ENCODE measurements around the gene PAX8. TPM values are rescaled to one million over a fixed set of nuclear protein-coding genes. Genes with fewer than 3 reads are reported as not detected.

PAX8 gene
- total RNA-seq, 2 donors from 2014 or later = 0.13 to 1.9 TPM

DNA sequence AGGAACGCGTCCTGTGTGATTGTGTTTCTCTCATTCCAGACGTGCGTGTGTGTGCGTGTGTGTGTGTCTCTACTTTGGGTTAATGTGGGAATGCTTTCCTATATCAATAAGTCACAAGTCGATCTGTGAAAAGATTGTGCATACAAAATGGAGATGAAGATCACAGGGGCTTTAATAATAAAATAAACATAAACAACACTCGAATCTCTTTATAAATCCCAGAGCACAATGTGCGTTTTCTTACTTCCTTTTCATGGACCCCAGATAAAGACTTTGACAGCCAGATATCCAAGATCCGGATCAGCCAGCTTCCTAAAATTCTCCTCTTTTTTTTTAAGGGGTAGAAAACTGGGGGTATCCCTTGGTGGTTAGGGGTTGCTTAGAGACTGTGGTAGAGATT, 4.7 kb downstream of the PAX8 start:
- intact Hi-C loops (cut with DNase I) = no loop called here
- no peak for DNase-seq
- no peak for ATAC-seq

DNA sequence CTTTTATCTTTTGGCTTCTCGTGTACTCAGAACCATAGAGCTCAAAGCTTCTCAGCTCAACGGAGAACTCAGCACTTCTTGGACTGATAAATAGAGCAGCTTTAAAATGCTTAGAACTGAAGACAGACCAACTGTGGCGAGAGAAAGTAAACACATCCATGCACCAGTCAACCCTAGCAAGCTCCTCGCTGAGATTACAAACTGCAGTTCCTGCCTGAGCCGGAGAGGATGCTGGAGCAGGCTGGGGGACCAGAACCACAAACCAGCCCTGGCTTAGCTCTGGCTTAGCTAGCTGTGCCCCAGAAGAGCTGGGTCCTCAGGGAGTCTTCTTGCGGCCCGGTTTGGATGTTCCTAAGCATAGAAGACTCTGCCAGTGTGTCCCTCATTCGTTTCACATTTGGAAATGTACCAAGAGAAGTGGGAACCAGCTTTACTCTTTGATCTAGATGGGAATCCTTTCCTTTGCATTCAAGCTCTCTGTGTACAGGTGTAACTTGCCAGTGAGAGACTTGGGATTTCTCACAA, 5.6 kb downstream of the PAX8 start:
- ATAC-seq (peak in 1 of 2 donors; percentile 22), DNase-seq (no peak)
- intact Hi-C loops (cut with DNase I) = no loop called here

DNA sequence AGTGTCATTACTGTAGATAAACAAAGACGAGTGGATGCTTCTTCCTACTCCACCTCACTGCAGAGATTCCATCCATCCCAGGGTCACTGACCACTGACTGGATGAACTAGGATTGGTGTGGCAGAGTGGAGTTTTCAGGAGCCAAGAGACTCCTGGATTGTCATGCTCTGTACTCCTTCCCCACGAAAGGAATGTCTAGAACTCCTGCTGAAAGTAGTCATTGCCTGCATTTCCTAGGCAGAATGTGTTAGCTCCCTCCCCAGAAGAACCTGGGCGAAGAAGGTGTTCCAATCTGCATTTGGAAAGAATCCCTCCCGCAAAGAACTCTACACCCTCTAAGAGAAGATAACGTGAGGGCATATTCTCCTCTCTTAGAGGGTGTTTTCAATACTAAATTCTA, 6.2 kb downstream of the PAX8 start:
- DNase-seq = no peak
- no peak for ATAC-seq
- intact Hi-C loops (cut with DNase I) = no loop called here

DNA sequence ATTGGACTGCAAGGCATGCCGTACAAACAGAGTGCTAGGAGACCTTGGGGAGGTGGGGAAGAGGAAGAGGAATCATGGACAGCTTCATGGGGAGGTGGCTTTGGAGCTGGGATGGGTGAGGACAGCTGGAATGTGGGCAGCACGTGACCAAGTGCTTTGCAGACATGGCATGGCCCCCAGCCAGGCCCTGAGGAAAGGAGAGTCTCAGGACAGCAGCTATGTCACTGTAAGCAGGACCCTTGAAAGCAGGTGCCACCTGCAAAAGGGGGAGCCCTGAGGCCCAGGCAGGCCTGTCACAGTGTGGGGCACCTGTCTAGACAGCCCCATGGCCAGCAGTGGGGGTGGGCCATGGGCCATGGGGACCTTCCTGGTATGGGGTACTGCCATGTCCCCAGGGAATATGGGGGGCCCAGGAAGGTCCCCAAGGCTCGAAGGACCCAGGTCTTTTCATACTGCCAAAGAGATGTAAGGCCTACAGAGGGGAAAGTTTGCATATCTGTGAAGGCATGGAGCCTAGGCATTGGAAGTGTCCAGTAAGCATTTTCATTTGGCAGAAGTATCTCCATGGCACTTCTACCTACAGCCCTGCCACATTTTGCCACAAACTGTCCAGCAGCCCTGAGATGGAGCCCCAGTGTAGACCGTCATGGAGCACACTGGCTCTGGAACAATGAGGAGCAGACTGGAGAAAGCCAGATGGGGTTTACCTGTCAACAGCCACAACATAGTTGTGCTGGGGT, 9.9 kb downstream of the PAX8 start:
- intact Hi-C loops (cut with DNase I) = no loop called here
- DNase-seq (no peak), ATAC-seq (no peak)

DNA sequence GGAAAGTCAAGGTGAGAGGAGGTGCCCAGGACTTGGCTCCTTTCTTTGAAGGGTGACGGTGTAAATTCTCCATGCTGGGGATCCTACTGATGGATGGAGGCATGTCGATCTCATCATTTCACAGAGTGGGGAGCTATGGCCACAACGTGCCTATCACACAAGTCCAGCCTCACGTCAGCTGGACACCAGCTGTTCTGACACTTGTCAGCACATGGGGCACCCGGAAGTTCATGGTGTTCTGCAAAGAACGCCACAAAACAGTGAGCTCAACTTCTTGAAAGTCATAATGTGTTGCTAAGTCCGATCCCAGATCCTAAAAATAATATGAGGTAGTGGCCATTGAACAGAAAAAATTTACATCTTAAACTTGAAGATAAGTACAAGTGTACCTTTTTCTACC, 12.3 kb downstream of the PAX8 start:
- intact Hi-C loops (cut with DNase I) = no loop called here
- DNase-seq (no peak), ATAC-seq (no peak)

DNA sequence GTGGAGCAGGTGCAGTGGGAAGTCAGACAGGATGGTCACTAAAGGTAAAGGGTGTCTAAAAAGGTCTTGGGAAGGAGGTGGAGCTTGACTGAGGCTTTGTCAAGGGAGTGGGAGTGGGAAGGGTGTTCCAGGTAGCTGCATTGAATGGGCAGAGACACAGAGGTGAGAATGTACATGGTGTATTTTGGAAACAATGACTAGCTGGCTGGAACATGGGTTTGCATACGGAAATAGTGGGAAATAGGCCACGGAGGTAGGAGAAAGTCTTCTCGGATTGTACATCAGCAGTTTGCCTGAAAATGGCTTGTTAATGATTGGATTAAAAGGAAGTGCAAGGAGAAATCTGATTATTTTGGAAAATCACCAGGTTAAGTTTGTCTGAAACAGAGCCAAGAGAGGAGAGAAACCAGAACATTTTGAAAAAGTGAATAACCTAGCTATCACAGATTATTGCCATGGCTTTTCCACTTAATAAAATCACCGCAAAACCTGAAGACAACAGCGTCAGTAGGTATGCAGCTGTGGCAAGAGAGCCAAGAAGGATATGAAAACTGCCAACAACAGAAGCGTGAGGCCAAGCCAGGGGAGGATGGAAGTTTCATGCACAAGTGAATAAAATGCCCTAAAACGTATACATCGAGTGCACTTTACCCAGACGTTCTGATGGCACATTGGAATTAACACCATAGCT, 13.9 kb downstream of the PAX8 start:
- ATAC-seq = no peak
- intact Hi-C loops (cut with DNase I) = no loop called here
- no peak for DNase-seq

DNA sequence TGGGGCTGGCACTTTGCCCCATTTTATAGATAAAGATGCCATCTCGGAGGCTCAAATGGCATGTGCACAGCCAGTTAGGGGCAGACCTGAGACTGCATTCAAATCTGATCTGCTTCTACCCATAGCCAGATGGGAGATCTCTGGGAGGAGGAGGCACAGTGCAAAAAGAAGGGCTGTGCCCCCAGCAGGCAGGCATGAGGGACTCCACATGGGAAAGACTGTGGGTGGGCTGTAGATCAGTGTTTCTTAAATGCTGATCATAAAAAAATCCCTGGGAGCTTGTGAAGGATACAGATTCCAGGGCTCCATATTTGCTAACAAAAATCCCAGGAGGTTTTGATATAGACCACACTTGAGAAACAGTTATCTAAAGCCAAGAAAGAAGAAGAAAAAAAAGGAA, 15.2 kb downstream of the PAX8 start:
- intact Hi-C loops (cut with DNase I) = no loop called here
- ATAC-seq = no peak
- DNase-seq = no peak

DNA sequence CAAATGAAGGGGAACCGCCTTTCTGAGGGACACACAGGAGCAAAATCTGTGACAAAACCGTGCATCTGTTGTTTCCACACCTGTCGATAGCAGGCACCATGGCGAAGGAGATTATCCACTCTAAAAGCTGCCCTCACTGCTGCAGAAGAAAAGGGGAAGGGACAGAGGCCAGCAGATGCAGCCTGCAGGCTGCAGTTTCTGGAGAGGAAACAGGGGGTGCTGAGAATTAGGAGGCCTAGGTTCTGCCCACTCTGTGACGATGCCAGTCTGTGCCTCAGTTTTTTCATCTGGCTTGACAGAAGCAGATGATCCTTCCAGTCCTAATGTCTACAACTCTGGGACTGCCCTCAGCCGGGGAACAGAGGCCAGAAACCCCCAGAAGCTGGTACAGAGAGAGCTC, 17.7 kb downstream of the PAX8 start:
- intact Hi-C loops (cut with DNase I) = no loop called here
- DNase-seq = no peak
- no peak for ATAC-seq

DNA sequence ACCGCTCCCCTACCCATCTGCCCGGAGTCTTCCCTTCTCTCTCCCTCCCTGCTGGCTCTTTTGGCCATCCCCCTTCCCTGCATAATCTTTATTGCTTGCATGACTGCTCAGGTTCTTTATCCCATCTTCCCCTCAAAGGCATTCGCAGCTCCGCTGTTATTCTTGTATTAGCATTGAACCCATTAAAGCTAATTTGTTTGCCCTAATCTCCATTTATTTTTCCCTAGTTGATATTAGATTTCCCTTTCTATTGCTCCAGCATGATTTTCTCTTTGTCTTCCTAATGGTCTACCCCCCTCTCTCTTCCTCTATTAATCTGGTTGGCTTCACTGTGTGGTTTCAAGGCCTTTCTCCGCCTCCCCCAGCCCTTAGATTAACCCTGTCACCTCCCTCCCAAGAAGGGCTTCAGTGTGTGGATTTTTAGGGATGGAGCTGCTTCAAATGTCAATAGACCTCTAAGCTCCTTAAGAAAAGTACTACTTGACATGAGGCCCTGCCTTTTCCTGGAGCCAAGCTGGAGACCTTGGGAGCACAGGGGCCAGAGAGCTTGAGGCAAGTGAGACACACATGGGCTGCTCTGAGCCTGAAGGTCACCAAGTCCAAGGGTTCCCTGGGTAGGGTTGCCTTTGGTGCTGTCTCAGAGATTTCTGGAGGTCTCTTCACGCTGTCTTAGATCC, 20.1 kb downstream of the PAX8 start:
- intact Hi-C loops (cut with DNase I) = no loop called here
- ATAC-seq (no peak), DNase-seq (no peak)

DNA sequence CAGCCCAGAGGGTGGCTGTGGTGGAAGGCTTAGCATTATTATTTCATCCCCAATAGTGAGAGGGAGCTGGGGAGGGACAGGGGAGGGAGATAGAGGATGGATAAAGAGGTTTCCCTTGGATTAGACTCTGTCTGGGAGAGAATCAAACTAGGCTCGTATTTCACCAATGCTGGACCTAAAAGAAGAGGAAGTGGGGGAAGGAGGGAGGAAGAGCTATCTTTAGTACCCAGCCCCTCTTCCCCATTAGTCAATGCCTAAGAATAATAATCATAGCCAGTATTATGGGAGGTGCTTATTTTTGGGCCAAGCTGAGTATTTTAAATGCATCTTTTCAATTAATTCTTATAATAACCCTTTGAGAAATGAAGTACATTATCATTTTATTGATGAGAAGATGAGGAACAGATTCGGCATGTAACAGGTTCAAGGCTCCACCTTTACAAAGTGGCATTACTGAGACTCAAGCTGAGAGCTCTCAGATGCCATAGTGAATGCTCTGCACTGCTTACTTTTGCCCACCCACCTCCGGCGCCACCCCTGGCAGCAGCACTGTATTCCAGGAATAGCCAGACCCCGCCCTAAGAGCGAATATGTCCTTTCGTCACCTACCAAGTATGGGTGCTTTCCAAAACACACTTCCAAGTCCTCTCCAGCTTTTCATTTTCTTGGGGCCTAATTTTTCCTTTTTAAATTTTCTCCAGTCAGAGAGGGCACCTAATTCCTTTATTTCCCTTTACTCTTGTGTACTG, 21.0 kb downstream of the PAX8 start:
- peak; percentile 43 to 70 for ATAC-seq
- intact Hi-C loops (cut with DNase I) = no loop called here
- DNase-seq = no peak

DNA sequence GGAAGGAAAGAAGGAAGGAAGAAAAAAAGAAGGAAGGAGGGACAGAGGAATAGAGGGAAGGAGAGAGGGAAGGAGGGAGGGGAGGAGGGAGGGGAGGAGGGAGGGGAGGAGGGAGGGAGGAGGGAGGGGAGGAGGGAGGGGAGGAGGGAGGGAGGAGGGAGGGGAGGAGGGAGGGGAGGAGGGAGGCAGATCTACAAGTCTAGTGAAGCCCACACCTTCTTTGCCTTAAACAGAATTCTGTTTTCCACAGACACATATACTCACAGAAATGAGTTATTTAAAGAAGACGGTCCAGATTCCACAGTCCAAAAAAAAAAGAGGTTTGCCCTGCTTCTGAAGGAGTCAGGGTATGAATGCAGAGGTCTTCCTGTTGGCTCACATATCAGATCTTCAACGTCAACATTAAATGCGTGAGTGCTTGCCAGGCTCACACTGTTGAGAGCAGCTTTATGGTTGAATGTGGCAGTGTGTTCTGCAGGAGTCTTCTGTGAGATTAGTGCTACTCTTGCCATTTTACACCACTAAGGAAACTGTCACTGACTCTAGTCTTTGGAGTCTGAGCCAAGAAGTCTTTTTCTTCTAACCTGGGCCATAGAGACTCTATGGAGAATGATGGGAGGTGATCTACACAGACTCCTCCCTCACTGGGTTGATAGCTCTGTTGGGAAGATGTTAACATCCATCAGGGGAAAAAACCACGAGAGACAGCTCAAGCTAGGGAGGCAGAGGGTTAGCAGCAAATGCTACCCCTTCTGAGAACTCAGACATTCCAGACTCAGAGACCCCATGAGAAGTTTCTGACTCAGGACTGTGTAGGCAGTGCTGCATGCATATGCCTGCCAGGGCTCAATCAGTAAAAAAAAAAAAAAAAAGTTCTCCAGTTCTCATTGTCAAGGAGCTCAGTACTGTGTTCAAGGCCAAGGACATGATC, 23.3 kb downstream of the PAX8 start:
- no peak for DNase-seq
- intact Hi-C loops (cut with DNase I) = no loop called here
- ATAC-seq = no peak

DNA sequence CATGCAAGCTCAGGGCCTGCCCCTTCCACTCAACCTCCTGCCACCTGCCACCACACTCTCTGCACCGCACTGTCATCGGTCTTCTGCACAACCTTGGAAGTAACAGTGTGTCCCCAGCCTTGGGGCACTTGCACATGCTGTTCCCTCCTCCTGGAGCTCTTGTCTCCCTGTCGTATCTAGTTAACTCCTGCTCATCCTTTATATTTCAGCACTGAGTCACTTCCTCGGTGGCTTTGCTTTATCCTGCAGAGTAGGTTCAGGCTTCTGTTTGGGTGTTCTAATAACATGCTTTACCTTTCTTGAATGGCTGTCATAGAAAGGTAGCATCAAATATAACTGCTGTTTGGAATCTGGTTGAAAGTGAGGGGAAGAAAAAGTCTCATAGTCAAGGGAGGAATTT, 25.3 kb downstream of the PAX8 start:
- DNase-seq (no peak), ATAC-seq (no peak)
- intact Hi-C loops (cut with DNase I) = no loop called here

DNA sequence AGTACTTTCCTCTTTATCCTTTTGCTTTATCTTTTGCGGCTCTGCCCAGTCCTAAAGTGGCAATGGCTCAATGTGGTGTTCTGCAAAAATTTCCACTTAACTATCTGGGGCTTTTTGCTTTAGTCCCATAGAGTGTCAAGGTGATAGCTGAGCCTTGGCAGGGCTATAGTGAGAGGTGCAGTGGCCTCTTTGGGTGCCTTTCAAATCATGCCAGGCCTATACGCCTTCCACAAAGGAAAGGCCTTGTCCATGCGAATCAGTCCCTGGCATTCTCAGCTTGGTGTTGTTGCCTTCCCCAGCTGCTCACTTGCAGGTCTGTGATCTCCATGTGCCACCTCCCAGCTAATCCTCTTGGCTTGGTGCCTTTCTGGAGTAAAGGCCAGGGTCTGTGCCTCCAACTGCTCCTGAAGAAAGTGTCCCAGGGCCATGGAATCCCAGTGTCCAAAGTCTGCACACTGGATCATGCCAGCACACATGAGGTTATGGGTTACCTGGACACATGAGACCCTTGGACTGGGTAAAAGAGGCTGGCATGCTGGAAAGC, 26.6 kb downstream of the PAX8 start:
- ATAC-seq (peak; percentile 35 to 51), DNase-seq (no peak)
- intact Hi-C loops (cut with DNase I) = no loop called here

DNA sequence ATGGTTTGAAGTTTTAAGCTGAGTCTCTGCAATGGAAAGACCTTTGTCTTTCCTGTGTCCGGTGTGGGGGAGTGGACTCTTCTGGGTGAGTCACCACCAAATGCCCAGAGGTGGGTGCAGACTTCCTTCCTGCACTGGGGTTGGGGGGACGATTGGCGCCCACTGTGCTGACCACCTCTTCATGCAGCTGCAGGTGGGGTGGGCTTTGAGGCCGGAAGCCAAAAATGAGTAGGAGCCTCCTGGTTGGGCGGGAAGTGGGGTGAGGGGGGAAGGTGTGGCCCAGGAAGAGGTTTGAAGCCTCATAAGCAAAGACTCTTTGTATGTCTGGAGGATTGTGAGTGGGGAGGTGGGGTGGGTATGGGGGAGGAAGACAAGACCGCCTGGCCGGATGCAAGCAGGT, 27.6 kb downstream of the PAX8 start:
- DNase-seq (no peak), ATAC-seq (no peak)
- intact Hi-C loops (cut with DNase I) = no loop called here

DNA sequence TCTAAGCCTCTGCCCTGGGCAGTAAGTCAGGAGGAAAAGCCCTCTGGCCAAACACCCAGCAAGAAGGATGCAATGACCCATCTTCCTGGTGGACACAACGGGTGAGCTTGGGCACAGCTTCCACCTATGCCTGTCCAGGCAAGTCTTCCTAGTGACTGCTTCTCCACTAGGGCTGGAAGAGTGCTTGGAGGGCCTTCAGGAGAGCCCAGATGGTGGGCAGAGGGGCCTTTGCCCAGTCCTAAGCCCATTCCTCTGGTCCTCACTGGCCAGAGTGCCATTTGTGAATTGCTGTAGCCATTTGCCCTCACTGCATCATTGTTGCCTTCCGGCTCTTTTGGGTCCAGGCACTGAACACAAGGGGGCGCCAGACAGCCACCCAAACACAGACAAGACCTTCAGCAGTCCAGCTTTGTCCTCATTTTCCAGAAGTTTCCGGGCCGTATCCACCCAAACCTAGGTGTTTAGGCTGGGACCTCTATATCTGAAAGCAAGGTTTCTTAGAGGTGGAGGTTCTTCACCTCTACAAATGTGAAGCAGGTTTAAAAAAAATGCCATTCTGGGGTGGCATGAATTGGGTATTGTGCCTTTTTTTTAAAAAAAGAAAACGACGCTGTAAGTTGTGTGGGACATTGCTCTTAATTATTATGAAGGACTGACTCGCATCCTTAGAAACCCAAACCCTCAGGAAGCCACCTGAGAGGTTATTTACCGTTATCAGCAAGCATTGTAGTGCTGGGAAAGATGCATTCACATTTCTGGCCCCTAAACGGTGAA, 29.5 kb downstream of the PAX8 start:
- peak; percentile 81 for DNase-seq
- intact Hi-C loops (cut with DNase I) = loop anchor here (1.0 to 5.0 kb wide), 4 partner anchors 47 to 123 kb away; no protein-coding TSS in a partner anchor
- ATAC-seq = peak; percentile 76 to 78

DNA sequence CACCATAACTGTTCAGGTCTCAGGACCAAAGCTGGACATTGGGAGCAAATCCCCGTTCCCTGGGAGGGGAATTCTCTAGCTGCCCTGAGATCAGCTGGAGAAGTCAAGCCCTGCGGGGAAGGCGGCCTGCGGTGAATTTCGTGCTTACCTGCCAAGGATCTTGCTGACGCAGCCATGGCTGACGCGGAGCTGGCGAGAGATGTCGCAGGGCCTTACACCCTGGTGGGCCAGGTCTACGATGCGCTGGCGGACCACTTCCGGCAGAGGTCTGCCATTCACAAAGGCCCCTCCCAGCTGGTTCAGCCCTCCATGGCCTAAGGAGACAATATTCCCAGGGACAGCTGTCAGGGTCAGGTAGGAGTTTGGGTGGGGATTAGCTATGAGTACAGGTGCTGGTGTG, 32.1 kb downstream of the PAX8 start:
- ATAC-seq (no peak), DNase-seq (no peak)
- intact Hi-C loops (cut with DNase I) = loop anchor here (2.0 to 5.0 kb wide), 4 partner anchors 42 to 126 kb away; no protein-coding TSS in a partner anchor

DNA sequence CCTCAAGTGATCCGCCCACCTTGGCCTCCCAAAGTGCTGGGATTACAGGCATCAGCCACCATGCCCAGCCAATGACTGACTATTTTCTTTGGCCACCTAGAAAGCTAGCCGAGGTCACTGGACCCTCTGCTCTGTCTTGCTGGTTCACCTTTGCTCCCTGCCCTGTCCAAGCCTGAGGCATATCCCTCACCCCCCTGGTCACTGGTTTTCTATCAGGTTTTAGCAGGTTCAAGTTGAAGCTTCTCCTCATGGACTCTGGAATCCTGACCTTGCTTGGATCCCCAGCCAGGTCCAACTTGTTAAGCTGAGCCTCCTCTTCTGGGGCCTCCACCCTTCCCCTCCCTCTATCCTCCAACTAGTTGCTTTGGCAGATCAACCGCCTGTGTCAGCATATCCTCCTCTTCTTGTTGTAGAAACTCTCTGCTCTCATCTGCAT, 33.4 kb downstream of the PAX8 start:
- no peak for DNase-seq
- ATAC-seq = no peak
- intact Hi-C loops (cut with DNase I) = loop anchor here (5.0 kb wide), 3 partner anchors 43 to 127 kb away; no protein-coding TSS in a partner anchor

All from left cardiac atrium (tissue), 4 donors.